Measurements from ENCODE around the gene ZNF764.
"Not testable (repeated sequence)": the region's sequence is repeated elsewhere in the genome, so short reads cannot be mapped to it uniquely, and the experiment has no call there.

The ZNF764 gene

DNA sequence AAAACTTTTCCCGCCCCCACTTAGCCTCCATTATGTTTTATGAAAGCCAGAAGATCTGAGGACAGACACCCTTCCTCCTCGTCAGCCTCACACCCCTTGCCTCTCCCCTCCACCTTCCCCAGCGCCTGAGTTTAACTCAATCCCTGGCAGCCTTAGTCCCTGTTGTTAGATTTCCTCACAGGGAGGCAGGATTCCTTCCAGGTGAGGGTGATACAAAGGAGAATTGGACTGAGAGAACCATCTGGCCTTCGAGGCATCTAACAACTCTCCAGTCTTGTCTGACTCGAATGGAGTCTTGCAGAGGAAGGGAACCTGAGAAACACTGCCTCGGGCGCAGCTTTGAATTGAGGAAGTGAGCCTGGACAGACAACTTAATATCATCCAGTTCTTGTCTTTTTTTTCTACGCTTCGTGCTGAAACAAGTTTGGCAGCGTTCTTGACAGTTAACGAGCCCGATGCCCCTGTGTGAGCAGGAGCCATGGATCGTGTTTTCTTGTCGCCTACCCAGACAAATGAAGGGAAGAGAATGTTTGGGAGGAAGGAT is 30.5 kb downstream of the ZNF764 start:
- peak in 4 of 56 donors; percentile 52 to 55 (median 55) for DNase-seq

DNA sequence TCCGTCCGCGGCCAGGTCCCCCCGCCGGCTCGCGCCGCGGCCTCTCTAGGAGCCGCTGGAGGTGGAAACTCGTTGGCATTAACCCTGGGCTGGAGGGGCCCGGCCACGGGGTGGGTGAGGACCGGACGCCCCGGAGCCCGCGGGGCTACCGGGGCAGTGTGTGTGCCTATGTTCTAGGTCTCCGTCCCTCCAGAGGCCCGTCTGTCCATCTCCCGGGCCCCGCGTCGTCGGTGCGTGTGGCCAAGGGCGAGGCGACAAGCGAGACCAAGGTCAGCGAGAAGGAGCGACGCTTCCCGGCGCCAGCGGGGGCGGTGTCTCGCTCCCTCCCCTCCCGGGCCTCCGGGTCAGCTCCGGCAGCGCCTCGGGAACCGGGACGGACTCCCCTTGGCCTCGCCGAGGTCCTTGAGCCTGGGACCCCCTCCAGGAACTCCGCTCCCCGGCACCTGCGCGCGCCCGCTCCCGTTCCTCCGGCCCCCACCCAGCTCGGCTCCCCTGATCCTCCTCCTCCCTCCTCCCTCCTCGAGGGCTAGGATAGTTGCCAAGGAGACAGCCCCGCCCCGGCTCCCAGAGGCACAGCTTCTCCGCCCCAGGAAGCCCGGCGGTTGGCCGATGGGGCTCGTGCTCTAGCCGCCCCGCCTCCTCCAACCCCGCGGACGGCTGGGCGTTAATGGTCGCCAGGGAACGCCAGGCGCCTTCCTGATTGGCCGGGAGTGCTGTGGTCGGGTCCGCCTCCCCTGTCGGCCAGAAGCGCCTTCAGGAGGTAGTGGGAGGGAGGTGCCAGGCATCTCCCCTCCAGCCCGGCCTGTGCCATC is 31.1 kb downstream of the ZNF764 start:
- peak; percentile 64 to 98 (median 96) for DNase-seq

DNA sequence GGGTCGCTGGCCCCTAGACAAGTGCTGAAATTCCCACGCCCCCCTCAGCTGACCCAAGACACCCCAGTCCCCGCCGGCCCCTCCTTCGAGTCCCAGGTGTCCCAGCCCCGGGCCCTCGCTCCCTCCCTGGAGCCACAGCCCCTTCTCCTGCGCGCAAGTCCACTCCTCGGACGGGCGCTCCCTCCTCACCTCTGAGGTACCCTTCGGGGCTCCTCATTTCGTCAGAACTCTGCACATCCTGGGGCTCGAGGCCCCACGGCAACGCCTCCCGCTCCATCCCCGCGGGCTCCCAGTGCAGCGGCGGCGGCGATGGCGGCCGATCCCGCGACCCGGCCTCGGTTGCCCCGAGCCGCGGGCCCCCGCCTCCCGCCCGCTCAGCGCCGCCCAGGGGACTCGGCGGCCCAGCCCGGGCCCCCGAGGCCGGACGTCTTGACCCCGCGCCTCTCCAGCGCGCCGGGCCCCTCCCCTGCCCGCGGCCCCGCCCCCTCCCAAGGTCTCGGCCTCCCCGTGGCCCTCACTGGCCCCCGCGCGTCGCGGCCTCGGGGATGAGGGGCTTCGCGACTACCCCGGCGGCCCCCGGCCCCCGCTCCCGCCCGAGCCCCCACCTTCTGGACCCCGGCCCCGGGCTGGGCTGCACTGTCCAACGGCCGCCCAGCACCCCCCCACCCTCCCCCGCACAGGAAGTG is 31.9 kb downstream of the ZNF764 start, which contains the start of gene ZNF768:
TSS of gene ZNF768 (minus strand) at position 430 of the 686 bp plus-strand sequence. CDS start at position 277, 153 bp downstream.
- DNase-seq, result peak in 27 of 56 donors; percentile 4 to 93 (median 58)

DNA sequence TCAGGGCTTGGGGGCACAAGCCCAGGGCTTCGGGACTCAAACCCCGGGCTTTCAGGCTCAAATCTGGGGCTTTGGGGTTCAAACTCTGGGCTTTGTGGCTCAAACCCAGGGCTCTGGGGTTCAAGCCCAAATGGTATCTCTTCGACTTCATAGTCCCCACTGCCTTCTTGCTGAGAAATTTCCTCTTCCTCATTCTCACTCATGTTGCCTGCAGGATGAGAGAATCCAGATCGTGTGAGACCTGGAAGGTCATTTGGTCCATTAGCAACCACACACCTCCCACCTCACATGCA is 32.4 kb downstream of the ZNF764 start:
- no peak for DNase-seq

DNA sequence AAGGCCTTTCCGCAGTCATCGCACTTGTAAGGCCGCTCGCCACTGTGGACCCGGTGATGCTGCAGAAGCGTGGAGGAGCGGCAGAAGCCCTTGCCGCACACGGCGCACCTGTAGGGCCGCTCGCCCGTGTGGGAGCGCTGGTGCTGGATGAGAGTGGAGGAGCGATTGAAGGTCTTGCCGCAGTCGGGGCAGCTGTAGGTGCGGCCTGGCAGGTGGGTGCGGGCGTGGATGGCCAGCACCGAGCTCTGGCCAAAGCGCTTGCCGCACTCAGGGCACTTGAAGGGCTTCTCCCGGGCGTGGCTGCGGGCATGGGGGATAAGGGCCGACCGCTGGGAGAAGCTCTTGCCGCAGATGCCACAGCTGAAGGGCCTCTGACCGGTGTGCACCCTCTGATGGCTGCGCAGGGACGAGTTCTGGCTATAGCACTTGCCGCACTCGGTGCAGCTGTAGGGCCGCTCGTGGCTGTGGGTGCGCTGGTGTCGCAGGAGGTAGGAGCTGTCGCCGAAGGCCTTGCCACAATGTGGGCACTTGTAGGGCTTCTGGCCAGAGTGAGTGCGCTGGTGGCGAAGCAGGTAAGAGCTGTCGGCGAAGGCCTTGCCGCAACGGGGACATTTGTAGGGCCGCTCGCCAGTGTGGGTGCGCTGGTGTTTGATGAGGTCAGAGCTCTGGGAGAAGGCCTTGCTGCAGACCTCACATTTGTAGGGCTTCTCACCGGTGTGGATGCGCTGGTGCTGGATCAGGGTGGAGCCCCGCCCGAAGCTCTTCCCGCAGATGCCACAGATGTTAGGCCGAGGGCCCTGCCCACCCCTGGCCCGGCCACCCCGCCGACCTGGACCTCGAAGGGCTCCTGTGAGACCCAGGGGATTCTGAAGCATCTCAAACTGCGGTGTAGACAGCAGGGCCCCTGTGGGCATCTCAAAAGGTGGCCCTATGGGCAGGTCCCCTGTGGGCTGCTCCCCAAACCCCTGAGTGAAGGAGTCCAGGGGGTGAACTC is 33.3 kb downstream of the ZNF764 start:
- no peak for DNase-seq

DNA sequence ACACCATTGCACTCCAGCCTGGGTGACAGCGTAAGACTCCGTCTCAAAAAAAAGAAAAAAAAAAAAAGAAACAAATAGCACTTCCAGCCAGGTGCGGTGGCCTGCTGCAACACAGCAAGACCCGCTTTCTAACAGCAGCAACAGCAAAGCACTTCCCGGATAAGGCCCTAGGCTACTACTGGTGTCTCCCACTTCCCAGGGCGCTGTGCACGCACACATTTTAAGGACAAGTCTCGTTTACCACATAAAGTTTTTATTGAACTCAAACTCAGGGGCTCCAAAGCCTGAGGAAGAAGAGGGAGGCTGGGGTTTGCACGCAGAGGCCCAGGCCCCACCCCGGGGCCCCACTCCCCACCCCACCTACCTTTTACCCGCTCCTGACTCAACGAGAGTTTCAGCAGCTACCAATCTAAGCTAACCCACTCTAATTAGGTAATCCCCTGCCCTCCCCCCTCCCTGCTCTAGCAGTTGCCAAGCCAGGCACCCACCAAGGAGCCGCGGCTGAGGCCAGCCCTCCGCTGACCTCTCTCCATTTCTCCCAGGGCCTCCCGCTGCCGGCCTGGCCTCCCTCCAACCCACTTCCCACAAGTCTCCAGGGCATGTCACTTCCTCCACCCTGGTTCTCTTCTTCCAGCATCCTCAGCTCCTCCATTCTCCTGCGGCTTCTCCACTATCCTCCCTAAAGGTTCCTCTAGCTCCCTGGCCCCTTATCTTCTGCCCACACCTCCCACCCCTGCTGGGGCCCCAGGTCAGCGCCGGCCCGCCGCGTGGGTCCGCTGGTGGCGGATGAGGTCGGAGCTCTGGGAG is 34.2 kb downstream of the ZNF764 start:
- DNase-seq, result peak in 2 of 56 donors; percentile 16 to 18

DNA sequence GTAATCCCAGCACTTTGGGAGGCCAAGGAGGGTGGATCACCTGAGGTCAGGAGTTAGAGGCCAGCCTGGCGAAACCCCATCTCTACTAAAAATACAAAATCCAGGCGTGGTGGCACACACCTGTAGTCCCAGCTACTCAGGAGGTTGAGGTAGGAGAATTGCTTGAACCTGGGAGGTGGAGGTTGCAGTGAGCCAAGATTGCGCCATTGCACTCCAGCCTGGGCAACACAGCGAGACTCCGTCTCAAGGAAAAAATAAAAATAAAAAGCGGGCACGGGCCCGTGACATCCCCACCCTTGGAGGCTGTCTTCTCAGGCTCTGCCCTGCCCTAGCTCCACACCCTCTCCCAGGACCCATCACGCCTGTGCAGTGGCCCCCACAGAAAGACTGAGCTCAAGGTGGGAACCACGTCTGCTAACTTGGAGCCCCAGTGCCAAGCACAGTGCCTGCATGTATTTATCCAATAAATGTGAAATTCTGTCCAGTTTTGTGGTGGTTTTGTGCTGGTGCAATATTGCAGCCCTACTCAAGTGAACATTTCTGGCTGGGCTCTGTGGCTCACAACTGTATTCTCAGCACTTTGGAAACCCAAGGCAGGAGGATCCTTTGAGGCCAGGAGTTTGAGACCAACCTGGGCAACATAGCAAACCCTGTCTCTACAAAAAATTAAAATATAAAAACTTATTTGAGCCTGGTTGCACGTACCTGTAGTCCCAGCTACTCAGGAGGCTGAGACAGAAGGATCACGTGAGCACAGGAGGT is 35.3 kb downstream of the ZNF764 start:
- DNase-seq, result not testable (repeated sequence)

DNA sequence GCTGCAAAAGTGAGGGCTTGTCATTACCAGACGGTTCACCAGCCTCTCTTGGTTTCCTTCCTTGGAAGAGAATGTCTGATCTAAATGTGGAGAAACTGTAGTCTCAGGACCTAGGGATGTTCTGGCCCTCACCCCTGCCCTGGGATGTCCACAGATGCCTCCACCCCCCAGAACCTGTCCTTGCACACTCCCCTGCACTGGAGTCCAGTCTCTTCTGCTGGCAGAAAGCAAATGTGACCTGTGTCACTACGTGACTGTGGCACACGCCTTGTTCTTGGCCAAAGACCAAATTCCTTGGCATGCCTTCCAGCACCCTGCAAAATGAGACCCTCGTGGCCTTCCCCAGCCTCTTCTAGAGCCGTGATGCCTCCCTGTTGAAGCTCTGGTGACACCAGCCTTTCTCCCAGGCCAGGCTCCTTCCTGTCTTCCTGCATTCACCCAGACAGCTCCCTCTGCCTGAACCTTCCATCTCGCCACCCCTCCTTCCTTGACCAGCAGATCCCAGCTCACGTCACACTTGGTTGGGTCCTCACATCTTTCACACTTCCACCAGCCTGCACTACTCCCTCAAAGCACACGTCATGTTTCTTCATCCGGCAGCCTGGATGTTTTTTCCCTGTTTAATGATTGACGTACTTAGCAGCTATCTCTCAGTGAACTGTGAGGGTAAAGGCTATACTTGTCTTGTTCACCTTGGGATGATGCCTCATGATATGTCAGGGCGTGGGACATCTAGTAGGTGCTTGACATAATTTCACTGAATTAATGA is 36.1 kb downstream of the ZNF764 start:
- DNase-seq, result no peak

DNA sequence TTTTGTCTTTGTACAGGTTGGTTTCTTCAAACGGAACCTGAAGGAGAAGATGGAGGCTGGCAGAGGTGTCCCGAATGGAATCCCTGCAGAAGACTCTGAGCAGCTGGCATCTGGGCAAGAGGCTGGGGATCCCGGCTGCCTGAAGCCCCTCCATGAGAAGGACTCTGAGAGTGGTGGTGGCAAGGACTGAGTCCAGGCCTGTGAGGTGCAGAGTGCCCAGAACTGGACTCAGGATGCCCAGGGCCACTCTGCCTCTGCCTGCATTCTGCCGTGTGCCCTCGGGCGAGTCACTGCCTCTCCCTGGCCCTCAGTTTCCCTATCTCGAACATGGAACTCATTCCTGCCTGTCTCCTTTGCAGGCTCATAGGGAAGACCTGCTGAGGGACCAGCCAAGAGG is 36.7 kb downstream of the ZNF764 start:
- no peak for DNase-seq

DNA sequence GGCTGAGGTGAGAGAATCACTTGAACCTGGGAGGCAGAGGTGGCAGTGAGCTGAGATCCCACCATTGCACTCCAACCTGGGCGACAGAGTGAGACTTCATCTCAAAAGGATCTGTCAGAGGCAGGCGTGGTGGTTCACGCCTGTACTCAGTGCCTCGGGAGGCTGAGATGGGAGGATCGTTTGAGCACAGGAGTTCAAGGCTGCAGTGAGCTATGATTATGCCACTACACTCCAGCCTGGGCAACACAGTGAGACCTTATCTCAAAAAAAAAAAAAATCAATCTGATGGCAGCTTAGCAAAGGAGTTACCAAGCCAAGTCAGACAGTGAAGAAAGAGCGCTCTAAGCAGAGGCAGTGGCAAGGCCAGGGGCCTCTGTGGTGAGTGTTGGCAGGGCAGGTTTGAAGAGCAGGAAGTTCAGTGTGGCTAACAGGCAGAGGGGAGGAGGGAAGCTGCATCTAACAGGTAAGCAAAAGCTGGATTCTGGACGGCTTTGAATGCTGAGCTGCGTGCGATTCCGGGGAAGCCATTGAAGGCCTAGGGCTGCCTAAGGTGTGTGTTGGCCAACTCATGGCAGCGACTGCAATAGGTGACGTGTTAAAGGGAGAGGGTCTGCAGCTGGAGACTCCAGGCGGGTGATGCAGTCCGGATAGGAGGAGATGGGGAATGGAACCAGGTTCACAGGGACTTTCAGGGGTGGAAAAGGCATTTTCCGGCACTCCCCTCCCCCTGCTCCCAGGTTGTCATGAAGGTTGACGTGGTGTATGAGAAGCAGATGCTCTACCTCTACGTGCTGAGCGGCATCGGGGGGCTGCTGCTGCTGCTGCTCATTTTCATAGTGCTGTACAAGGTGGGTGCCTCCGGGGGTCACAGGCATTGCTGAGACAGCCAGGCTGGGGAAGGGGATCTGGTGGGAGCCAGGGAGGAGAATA is 38.8 kb downstream of the ZNF764 start:
- no peak for DNase-seq

DNA sequence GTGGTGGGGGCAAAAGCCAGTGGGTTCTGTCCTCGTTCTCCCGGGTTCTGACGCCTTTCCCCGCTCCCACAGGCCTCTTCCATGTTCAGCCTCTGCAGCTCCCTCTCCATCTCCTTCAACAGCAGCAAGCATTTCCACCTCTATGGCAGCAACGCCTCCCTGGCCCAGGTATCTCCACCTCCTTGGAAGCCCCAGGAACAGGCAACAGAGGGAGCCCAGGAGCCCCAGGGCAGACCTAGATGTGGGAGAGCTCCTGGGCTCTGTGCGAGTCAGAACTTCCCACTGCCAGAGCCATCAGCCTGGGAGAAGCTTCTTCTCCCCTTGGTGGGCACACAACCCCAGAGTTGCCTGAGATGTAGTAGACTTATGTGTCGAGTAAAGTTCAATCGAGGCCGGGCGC is 39.6 kb downstream of the ZNF764 start:
- no peak for DNase-seq

DNA sequence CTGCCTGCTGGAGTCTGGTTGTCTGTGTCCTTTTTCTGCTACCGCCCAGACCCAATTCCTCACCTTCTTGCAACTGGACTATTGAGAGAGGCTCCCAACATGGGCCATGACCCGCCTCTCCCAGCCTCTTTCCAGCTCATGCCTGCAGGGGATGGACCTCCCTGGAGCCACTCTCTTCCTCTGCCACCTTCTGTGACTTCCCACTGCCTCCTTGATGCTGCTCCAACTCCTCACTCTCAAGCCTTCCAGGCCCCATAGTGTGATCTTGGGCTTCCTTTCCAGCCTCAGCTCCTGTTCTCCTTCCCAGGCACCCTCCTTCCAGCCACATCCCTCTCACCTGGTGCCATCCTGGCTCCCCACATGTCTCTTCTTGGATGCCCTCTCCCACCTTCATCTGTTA is 42.9 kb downstream of the ZNF764 start:
- DNase-seq, result no peak

DNA sequence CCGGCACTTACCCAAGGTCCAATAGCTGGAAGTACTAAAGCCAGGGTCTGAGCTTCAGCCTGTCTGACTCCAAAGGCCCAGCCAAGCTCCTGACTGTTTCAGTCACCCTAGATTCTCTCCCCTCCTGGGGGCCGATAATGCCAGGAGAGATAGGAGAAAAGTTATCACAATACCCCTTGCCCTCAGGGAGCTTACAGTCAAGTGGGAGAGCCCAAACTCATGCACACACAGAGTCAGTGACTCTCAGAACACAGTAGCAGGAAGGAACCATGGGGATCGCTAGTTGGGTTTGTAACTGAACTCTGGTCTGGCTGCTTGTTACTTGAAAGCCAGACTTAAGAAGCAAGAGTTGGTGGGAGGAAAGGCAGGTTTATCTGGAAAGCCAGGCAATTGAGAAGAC is 46.7 kb downstream of the ZNF764 start:
- DNase-seq, result no peak

DNA sequence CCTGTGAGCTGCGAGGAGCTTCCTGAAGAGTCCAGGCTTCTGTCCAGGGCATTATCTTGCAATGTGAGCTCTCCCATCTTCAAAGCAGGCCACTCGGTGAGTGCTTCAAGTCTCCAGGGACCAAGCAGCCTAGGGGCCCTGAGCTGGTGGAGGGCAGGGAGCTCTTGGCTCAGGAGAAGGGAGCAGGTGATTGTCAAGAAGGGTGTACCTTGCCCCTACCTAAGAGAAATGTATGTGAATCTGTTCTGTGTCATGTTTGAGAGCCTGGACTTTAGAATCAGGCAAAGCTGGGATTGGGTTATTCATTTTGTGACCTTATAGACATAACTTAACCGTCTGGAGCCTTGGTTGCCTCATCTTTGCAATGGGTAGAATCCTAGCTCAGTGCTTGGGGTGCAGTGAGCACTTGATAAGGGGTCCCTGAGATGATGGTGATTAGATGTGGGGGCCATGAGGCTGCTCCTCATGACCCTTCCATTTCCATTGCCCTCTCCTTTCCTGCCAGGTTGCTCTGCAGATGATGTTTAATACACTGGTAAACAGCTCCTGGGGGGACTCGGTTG is 47.7 kb downstream of the ZNF764 start:
- DNase-seq, result no peak

DNA sequence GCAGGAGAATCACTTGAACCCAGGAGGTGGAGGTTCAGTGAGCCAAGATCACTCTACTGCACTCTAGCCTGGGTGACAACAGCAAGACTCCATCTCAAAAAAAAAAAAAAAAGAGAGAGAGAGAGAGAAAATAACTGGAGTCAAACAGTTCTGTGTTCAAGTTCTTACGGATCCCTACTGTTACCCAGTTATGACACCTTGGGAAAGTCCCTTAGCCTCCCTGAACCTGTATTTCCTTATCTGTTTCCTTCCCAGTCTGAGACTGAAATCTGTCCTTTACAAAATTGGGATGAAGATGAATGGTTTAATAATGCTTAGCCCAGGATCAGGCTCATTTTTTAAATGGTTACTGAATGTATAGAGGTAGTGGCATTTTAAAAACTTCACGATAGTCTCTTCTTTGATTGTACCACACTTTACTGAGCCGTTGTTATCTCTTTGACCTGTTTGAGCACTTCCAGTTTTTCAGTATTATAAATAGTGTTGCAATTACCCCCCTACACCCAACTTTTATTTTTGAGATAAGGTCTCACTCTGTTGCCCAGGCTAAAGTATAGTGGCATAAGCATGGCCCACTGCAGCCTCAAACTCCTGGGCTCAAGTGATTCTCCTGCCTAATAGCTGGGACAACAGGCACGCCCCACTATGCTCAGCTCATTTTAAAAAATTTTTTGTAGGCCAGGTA is 49.0 kb downstream of the ZNF764 start:
- no peak for DNase-seq
